GM18498 (cell line): ENCODE data around the gene CHCHD3.
"Not testable (repeated sequence)": the region's sequence is repeated elsewhere in the genome, so short reads cannot be mapped to it uniquely, and the experiment has no call there.

Experiments
- ATAC-seq: cut with Tn5 transposase; IDR thresholded peaks from one replicate; pipeline ENCODE4 v1.9.1; 2021; ENCODE audit warnings: mild to moderate bottlenecking, moderate library complexity; ENCODE audit not compliant: unreplicated experiment

CHCHD3 gene

DNA sequence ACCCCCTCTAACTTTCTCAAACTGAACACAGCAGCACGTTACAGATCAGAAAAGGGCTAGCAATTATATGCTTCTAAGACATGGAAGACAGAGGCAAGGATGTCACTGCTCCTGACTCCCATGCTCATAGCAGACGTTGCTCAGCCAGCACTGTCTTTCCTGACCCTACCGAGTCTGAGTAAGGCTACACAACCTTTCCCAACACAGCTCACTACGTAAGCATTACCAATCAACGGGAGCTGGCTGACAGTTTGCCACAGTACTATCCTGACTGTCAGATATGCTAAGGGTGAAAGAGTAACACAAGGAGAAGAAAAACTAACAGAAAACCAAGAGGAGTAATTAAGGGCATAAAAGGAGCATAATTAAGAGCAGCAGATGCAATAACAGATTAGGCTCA, 171.2 kb downstream of the CHCHD3 start:
- ATAC-seq: no peak

DNA sequence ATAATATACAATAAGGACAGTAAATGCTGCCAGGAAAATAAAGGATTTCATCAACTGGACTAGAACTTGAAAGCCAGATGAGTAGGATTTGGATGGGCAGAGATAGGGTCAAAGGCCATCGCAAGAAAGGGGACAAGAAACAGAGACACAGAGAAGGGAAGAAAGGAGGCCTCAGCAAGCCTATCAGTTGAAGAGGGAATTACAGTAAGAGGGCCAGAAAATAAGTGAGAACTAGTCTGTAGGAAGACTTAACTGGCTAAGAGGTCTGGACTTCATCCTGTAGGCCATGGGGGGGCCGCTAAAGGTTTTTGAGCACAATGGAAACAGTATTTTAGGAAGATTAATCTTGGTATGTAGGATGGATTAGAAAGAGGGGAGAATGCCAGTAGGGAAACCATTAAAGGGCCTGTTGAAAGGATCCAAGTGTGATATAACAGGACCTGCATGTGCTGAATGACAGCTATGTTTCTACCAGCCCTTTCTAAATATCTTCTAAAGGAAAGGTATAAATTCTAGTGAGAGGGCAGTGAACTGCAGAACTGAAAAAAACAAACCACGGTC, 174.4 kb downstream of the CHCHD3 start:
- ATAC-seq: no peak

DNA sequence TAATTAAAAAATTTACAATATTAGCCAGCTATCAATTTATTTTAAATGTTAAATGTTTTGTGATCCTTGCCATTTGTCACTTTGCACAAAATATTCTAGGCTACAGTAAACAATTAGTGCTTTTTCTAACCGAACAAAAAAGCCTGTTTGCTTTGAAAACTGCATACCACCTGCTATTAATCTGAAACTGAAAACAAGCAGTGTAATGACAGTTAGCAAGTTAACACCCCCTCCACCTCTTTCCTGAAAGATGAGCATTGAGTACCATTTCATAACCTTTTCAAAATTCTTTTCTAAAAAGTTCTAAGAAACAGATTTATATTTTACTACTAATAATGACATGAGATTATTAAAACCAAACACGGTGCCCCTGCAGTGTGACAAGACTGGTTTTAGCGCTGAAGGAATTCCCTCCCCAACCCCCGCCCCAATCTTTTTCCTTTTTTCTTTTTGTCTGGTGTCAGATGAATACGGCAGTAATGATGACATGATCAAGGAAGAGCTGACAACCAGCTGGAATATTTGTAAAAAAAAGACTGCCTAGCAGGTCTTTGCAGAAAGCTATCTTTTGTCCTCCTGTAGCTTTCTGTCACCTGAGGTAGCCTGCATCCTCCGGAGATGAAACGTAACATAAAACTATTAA, 175.6 kb downstream of the CHCHD3 start:
- ATAC-seq: peak; percentile 56

DNA sequence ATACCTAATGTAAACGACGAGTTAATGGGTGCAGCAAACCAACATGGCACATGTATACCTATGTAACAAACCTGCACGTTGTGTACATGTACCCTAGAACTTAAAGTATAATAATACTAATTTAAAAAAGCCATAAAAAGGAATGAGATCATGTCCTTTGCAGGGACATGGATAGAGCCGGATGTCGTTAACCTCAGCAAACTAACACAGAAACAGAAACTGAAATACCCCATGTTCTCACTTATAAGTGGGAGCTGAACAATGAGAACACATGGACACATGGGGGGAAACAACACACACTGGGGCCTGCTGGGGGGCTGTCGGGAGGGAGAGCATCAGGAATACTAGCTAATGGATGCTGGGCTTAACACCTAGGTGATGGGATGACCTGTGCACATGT, 176.8 kb downstream of the CHCHD3 start:
- ATAC-seq: not testable (repeated sequence)

DNA sequence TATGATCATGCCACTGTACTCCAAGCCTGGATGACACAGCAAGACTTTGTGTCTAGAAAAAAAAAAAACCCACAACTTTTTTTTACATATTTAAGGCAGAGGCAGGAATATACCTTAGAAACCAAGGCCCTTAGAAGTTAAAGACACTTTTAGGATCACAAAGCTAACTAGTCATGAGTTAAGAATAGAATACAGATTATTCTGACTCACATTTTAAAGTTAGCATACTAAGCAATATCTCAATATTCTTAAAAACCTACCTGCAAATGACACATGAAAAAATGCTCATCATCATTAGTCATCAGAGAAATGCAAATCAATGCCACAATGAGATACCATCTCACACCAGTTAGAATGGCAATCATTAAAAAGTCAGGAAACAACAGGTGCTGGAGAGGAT, 177.7 kb downstream of the CHCHD3 start:
- ATAC-seq: no peak

DNA sequence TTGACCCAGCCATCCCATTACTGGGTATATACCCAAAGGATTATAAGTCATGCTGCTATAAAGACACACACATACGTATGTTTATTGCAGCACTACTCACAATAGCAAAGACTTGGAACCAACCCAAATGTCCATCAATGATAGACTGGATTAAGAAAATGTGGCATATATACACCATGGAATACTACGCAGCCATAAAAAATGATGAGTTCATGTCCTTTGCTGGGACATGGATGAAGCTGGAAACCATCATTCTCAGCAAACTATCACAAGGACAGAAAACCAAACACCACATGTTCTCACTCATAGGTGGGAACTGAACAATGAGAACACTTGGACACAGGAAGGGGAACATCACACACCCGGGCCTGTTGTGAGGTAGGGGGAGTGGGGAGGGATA, 179.6 kb downstream of the CHCHD3 start:
- not testable (repeated sequence) for ATAC-seq

DNA sequence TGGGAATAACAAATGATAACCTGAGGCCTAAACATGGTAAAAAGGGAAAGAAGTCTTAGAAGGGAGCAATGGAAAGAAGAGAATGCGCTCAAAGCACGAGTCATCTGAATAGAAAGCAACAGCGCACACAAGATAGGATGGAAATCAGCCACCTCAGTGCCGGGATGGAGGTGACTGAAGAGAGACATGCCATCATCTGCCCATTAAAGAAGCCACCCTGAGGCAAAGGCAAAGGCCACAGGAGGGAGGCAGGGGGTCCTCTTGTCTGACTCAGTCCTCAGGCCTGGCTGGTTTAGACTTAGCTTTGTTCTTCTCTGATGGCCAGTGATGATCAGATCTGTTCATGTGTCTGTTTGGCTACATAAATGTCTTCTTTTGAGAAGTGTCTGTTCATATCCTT, 180.6 kb downstream of the CHCHD3 start:
- ATAC-seq: no peak

DNA sequence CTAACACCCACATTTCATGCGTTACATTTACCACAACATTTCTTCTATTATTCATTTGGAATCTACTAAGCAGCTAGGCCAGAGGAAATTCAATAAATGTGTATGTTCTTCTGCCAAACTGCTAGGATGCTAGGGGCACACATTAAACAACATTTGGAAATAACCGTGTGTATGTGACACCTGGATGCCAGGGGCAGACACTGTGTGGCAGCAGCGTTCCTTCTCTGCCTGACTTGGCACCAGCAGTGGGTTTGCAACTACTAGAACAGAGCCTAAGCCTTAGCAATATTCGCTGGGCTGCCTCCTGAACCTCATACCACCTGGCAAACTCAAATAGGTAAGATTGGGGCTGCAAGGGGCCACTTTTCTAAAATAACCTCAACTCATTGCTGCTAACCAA, 182.1 kb downstream of the CHCHD3 start:
- ATAC-seq: no peak

DNA sequence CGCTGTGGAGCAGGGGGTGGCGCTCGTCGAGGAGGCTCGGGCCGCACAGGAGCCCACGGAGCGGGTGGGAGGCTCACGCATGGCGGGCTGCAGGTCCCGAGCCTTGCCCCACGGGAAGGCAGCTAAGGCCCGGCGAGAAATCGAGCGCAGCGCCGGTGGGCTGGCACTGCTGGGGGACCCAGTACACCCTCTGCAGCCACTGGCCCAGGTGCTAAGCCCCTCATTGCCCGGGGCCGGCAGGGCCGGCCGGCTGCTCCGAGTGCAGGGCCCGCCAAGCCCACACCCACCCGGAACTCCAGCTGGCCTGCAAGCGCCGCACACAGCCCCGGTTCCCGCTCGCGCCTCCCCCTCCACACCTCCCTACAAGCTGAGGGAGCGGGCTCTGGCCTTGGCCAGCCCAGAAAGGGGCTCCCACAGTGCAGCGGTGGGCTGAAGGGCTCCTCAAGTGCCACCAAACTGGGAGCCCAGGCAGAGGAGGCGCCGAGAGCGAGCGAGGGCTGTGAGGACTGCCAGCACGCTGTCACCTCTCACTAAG, 183.2 kb downstream of the CHCHD3 start:
- not testable (repeated sequence) for ATAC-seq

DNA sequence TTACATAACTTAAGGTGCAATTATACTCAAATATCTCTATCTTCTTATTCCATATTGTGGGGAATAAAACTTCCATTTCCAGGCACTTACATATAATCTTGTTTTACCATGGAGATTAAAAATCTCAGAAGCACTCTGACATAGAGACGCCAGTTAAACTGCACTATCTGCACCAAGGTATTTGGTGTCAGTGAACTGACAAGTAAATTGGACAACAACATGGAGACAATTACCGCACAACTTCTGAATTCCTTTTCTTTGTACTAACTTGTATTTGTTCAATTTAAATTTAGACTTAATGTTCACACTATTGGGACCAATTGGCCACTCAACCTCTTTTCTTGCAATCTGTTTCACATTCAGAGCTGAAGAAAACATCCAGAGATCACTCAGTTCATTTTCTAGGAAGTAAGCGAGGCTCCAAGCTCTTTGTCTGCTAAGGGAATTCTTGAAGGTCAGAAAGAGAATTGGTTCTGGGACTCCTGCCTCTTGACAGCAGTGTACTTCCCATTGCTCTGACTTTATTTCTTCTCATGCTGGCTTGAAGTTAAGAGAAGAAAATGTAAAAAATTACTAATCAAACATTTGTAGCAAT, 184.7 kb downstream of the CHCHD3 start:
- no peak for ATAC-seq

DNA sequence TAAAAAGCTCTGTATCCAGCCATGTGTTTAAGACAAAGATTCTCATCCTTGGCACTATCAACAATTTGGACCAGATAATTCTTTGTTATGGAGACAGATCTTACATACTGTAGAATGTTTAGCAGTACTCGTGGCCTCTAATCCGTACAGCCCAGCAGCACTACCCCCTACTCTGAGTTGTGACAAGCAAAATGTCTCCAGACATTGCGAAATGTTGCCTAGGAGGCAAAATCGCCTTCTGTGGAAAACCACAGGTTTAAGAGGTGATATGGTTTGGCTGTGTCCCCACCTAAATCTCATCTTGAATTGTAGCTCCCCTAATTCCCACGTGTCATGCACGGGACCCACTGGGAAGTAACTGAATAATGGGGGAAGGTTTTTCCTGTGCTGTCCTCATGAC, 186.7 kb downstream of the CHCHD3 start:
- ATAC-seq: no peak

DNA sequence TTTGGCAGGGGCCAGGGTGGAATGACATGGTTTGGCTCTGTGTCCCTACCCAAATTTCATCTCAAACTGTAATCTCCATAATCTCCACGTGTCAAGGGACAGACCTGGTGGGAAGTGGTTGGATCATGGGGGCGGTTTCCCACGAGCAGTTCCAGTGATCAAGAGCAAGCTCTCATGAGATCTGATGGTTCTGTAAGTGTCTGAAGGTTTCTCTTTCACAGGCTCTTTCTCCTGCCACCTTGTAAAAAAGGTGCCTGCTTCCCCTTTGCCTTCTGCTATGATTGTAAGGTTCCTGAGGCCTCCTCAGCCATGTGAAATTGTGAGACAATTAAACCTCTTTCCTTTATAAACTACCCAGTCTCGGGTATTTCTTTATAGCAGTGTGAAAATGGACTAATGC, 188.3 kb downstream of the CHCHD3 start:
- no peak for ATAC-seq

DNA sequence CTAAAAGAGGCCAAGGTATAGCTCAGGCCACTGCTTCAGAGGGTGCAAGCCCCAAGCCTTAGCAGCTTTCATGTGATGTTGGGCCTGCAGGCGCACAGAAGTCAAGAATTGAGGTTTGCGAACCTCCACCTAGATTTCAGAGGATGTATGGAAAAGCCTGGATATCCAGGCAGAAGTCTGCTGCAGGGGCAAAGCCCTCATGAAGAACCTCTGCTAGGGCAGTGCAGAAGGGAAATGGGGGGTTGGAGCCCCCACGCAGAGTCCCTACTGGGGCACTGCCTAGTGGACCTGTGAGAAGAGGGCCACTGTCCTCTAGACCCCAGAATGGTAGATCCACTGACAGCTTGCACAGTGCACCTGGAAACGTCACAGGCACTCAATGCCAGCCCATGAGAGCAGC, 189.1 kb downstream of the CHCHD3 start:
- not testable (repeated sequence) for ATAC-seq

DNA sequence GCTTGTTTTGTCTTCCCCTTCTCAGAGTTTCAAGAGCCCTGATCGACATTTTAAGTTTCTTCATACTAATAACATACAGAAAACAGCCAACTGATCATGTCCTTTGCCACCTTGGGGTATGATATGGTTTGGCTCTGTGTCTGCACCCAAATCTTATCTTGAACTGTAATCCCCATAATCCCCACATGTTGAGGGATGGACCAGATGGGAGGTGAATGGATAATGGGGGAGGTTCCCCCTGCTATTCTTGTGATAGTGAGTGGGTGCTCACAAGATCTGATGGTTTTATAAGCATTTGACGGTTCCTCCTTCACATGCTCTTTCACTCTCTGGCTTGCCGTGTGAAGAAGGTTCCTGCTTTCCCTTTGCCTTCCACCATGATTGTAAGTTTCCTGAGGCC, 190.3 kb downstream of the CHCHD3 start:
- no peak for ATAC-seq

DNA sequence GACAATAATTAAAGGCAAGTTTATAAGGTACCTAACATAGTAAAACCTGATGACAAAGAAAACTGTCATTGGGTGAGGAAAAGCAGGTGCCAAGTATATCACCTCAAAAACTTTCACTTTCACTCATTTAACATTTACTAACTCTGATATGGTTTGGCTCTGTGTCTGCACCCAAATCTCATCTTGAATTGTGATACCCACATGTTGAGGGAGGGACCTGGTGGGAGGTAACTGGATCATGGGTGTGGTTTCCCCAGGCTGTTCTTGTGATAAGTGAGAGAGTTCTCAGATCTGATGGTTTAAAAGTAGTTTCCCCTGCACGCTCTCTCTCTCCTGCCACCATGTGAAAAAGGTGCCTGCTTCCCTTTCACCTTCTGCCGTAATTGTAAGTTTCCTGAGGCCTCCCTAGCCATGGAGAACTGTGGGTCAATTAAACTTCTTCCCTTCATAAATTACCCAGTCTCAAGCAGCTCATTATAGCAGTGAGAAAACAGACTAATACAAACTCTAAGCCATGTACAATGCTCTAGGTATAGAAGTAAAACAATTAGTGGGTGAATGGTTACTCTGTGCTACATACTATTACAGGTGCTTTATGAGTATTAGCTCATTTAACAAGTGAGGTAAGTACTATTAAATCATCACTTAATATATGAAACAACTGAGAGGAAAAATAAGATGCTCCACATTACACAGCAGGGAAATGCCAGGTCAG, 199.0 kb downstream of the CHCHD3 start:
- ATAC-seq: peak; percentile 74

DNA sequence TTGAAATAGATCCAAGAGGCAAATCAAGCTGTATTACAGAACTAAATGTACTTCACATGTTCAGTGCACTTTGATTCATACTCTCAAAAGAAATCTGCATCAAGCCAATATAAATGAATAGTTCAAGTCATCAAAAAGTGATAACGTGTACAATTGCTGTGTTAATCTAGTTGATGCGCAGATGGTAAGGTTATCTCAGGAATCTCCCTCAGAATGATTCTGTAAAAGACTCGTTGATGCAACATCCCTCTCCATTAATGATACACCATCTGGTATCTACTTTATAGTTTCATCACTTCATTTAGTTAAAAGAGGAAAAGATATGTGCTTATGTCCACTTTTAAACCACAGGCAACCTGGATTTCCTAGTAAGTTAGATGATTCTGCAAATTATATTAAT, 200.6 kb downstream of the CHCHD3 start:
- no peak for ATAC-seq

DNA sequence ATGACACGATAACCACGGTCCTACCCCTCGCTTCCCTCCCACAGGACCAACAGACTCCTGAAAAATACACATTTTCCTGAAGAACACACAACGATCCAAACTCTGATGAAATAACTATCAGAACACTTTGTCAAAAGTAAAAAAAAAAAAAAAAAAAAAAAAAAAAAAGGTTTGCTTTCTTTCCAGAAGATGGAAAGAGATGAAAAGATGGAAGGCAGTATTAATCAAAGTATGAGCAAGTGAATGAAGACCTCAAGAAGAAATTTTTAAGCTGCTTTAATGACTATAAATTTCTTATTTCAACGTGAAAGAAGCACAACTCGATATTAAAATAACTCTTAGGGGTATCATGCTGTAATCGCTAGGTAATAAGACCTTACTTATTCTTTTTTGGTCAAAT, 202.3 kb downstream of the CHCHD3 start:
- ATAC-seq: no peak

DNA sequence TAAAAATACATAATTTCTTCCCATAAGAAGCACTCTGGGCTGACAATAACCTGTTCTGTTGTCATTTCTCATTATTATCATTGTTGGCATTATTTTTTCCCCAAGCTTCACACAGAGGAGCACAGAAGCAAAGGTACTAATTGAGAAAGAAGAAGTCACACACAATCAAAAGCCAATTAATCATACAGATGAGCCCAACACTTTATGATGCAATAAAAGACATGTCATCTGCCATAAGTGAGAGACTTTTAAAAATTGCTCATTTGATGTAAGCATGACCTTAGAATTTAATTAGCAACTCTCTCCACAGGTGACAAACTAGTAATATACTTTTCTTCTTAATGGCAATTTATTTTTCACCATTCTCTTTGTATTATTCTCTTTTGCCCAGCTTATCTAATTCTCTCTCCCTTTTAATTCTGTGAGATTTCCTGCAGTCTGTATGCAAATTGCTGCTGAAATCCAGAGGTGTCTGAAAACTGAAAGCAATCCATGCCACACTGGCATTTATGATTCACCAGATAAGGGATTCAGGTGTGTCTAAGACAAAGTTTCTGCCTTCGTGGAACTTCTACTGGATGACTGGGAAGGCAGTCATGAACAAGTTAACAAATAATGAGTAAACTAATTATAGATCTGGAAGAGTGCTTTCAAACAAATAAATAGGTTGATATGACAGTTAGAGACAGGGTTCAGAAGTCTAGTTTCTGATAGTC, 203.5 kb downstream of the CHCHD3 start:
- no peak for ATAC-seq

DNA sequence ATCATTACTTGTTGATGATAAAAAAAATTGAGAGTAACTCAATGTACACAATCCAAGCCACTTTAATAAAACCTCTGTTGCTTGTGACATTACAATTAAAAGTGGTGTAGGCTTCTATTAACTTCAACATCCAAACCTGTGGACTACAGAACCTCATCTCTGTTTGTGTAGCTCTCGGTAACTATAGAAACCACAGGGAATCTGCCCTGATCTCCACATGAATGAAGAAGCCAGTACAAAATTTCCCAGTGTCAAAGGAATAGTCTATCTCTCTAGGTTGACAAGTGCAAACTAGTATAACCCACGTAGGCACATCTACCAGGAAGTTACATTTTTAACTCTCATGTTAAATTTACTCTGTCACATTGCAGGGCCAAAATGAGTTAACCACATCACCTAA, 204.3 kb downstream of the CHCHD3 start:
- ATAC-seq: no peak

DNA sequence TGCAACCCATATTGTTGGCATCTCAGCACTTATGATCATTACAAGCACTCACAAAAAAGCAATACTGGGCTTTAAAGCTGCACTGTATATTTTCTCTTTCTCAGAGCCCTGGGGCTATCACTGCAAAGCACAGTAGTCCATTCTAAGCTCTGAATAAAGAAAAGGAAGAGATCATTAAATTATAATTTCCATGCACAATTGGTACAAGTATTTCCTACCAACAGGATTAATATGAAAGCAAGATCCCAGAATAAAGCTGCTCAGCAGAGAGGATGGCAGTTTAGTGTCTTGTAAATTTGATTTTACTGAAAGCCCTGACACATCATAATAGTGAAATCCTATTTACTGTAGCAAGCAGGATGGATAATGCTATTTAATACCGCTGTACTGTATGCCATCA, 205.3 kb downstream of the CHCHD3 start:
- no peak for ATAC-seq

DNA sequence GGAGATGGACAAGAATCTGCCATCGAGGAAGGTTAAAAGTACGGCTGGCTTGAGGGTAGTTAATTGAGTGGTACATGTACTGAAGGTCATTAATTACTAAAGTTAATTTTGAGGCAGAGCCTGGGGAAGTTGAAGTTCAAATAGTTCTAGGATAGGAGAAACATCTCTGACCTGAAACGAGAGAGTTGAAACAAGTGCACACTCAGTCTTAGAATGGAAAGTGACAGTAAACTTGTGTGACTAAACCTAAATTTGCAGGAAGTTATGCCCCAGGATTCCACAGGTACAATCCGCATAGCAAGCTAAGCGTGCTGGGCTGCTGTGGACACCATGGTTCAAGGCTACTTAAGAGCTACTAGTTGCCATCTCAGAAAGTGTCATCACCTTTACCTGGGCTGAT, 209.9 kb downstream of the CHCHD3 start:
- ATAC-seq: peak; percentile 46
